Stomach (tissue), 4 donors: ENCODE results near the gene ANLN.

ENCODE experiments used
- POLR2AphosphoS5 ChIP-seq, 3 donors: sonication (generic); formaldehyde crosslinking; IDR thresholded peaks; one replicate each; pipeline ENCODE4 v1.6.1; 2016; ENCODE audit warnings: antibody characterized with exemption in 3 of 3
- TF ChIP-seq, protein P1 (sequence below), 7 experiments: fragments of 450-650 bp in 4 of 7; fragments of 200-600 bp in 3 of 7; sonication (generic) in 3 of 7; IDR thresholded peaks; one replicate each; pipeline ENCODE4 v1.5.1; 2016 to 2019; ENCODE audit warnings: antibody characterized with exemption in 7 of 7, control low read depth in 2 of 7, mild to moderate bottlenecking in 1 of 7

DNA sequence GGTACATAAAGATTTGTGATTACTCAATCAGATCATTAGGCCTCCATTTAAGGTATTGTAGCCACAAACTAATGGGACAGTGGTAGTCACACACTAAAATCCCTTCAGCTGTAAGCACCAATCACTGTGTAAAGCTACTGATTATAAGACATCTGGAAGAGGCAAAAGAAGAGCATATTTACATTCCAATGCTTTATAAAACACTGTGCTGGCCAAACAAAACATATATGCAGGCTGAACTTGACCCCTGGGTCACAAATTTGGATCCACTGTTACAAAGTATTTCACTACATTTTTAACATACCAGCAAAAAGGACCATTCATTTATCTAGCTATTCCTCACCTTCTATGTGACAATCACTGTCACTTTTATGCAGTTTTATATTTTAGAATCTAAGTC lies 41.4 kb upstream of the ANLN start:
- TF ChIP-seq, protein P1, sequence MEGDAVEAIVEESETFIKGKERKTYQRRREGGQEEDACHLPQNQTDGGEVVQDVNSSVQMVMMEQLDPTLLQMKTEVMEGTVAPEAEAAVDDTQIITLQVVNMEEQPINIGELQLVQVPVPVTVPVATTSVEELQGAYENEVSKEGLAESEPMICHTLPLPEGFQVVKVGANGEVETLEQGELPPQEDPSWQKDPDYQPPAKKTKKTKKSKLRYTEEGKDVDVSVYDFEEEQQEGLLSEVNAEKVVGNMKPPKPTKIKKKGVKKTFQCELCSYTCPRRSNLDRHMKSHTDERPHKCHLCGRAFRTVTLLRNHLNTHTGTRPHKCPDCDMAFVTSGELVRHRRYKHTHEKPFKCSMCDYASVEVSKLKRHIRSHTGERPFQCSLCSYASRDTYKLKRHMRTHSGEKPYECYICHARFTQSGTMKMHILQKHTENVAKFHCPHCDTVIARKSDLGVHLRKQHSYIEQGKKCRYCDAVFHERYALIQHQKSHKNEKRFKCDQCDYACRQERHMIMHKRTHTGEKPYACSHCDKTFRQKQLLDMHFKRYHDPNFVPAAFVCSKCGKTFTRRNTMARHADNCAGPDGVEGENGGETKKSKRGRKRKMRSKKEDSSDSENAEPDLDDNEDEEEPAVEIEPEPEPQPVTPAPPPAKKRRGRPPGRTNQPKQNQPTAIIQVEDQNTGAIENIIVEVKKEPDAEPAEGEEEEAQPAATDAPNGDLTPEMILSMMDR (IDR thresholded peaks at IDR 0.05), result no peak
- TF ChIP-seq POLR2AphosphoS5 (IDR thresholded peaks at IDR 0.05), result no peak
